22Rv1 (cell line): Measurements from ENCODE around the gene CARMIL1.

ENCODE experiments used
- CTCF ChIP-seq: fragments of 450-650 bp; IDR thresholded peaks from 2 replicates; pipeline ENCODE4 v1.5.1; 2017; ENCODE audit warnings: mild to moderate bottlenecking
- ZFX ChIP-seq: fragments of 450-650 bp; IDR thresholded peaks from 2 replicates; pipeline ENCODE4 v1.6.1; 2017; ENCODE audit warnings: antibody characterized with exemption, borderline replicate concordance

GRCh38 chr6:25649611-25650010 lies 370.4 kb downstream of the CARMIL1 start:
- TF ChIP-seq CTCF, result no peak
- no peak for TF ChIP-seq ZFX
